GM23338 (cell line): ENCODE measurements around the gene ABCF2. TPM values are rescaled to one million over a fixed set of nuclear protein-coding genes. Genes with fewer than 3 reads are reported as not detected.

Experiments
- ATAC-seq: fragments of 200-7000 bp; cut with Tn5 transposase; 3 replicates; pipeline ENCODE4 v1.9.1; 2020
- DNase-seq: peaks from one replicate; pipeline ENCODE4 v3.0.0-alpha.2; 2015; ENCODE audit warnings: low spot score
- H2AFZ ChIP-seq: fragments of 200-600 bp; sonication (generic); 2 replicates; pipeline ENCODE4 v1.8.0; 2016; ENCODE audit warnings: antibody characterized with exemption, mild to moderate bottlenecking, moderate library complexity
- H3F3A ChIP-seq: fragments of 200-600 bp; sonication (generic); replicated peaks from 2 replicates; pipeline ENCODE4 v1.8.0; 2017; ENCODE audit warnings: antibody characterized with exemption, mixed run types, low read depth
- H3K27ac ChIP-seq: fragments of 200-600 bp; sonication (generic); 2 replicates; pipeline ENCODE4 v1.6.1; 2016; ENCODE audit warnings: low read depth
- H3K27me3 ChIP-seq: fragments of 200-600 bp; sonication (generic); 2 replicates; pipeline ENCODE4 v1.8.0; 2016; ENCODE audit warnings: mild to moderate bottlenecking, mixed run types, moderate library complexity; ENCODE audit not compliant: insufficient read depth
- H3K36me3 ChIP-seq: fragments of 200-600 bp; sonication (generic); 2 replicates; pipeline ENCODE4 v1.8.0; 2016; ENCODE audit warnings: mild to moderate bottlenecking; ENCODE audit not compliant: insufficient read depth
- H3K4me1 ChIP-seq: fragments of 200-600 bp; sonication (generic); 2 replicates; pipeline ENCODE4 v1.8.0; 2016; ENCODE audit warnings: mild to moderate bottlenecking, moderate library complexity; ENCODE audit not compliant: insufficient read depth
- H3K4me2 ChIP-seq: fragments of 200-600 bp; sonication (generic); 2 replicates; pipeline ENCODE4 v1.7.1; 2017; ENCODE audit warnings: mixed run types
- H3K4me3 ChIP-seq: fragments of 200-600 bp; sonication (generic); 2 replicates; pipeline ENCODE4 v1.6.1; 2016; ENCODE audit warnings: mixed run types
- H3K79me2 ChIP-seq: fragments of 200-600 bp; sonication (generic); replicated peaks from 2 replicates; pipeline ENCODE4 v1.8.0; 2017; ENCODE audit warnings: mild to moderate bottlenecking; ENCODE audit not compliant: insufficient read depth
- H3K9me2 ChIP-seq: fragments of 200-600 bp; sonication (generic); 2 replicates; pipeline ENCODE4 v1.8.0; 2017; ENCODE audit not compliant: insufficient read depth
- H4K20me1 ChIP-seq: fragments of 200-600 bp; sonication (generic); replicated peaks from 2 replicates; pipeline ENCODE4 v1.8.0; 2017; ENCODE audit warnings: mild to moderate bottlenecking; ENCODE audit not compliant: insufficient read depth
- H3K27ac Mint-ChIP-seq: 2 replicates; pipeline ENCODE4 v1.8.0; 2020; ENCODE audit warnings: inconsistent platforms, mild to moderate bottlenecking, moderate library complexity, mixed read lengths
- H3K27me3 Mint-ChIP-seq: 3 replicates; pipeline ENCODE4 v1.8.0; 2022; ENCODE audit warnings: low read depth, mild to moderate bottlenecking, moderate library complexity, mixed read lengths, inconsistent platforms; ENCODE audit not compliant: insufficient read depth, poor library complexity
- H3K36me3 Mint-ChIP-seq: 3 replicates; pipeline ENCODE4 v1.8.0; 2021; ENCODE audit warnings: low read depth, mild to moderate bottlenecking, inconsistent platforms, moderate library complexity, mixed read lengths
- H3K4me1 Mint-ChIP-seq: 3 replicates; pipeline ENCODE4 v1.8.0; 2020; ENCODE audit warnings: mild to moderate bottlenecking, inconsistent platforms, mixed read lengths
- H3K4me3 Mint-ChIP-seq: 3 replicates; pipeline ENCODE4 v1.8.0; 2021; ENCODE audit warnings: moderate library complexity, mild to moderate bottlenecking, inconsistent platforms, mixed read lengths
- H3K9me3 Mint-ChIP-seq: 3 replicates; pipeline ENCODE4 v1.8.0; 2020; ENCODE audit warnings: moderate library complexity, mild to moderate bottlenecking, inconsistent platforms, mixed read lengths
- ETS1 ChIP-seq: IDR thresholded peaks from 2 replicates; pipeline ENCODE4 v1.6.1; 2016; ENCODE audit warnings: antibody characterized with exemption
- EZH2 ChIP-seq: fragments of 200-600 bp; sonication (generic); IDR thresholded peaks from one replicate; pipeline ENCODE4 v1.8.0; 2017; ENCODE audit warnings: antibody characterized with exemption, mild to moderate bottlenecking, low read depth; ENCODE audit not compliant: unreplicated experiment
- EZH2phosphoT487 ChIP-seq: fragments of 200-600 bp; sonication (generic); IDR thresholded peaks from one replicate; pipeline ENCODE4 v1.8.1; 2018; ENCODE audit warnings: antibody characterized with exemption; ENCODE audit not compliant: unreplicated experiment
- NANOG ChIP-seq: IDR thresholded peaks from 2 replicates; pipeline ENCODE4 v1.6.1; 2016; ENCODE audit warnings: antibody characterized with exemption, borderline replicate concordance
- POLR2AphosphoS5 ChIP-seq: IDR thresholded peaks from 2 replicates; pipeline ENCODE4 v1.6.1; 2016; ENCODE audit warnings: antibody characterized with exemption, low read depth
- ZNF331 ChIP-seq: fragments of 250-450 bp; sonication (Bioruptor Pico); IDR thresholded peaks from 2 replicates; pipeline ENCODE4 v1.5.0; 2020; ENCODE audit warnings: low read depth, mild to moderate bottlenecking, moderate library complexity
- polyA plus RNA-seq: library from polyadenylated mRNA; unstranded; fragments of >200 nt; fragmentation: Nextera tagmentation; extraction: Ambion mirVana; gene quantifications from 2 replicates; pipeline ENCODE4 v1.2.1, GENCODE V29; 2016
- total RNA-seq: library from RNA; depleted of rRNA; stranded (reverse); fragments of >200 nt; shearing (Covaris generic); gene quantifications from 2 replicates; pipeline ENCODE4 v1.2.3, GENCODE V29; 2014
- TF ChIP-seq, protein P1 (sequence below), 2 experiments: fragments of 200-600 bp in 1 of 2; sonication (generic) in 1 of 2; conservative IDR thresholded peaks; 2 replicates each; pipeline versions ENCODE4 v1.5.1 to v1.6.1; 2016 to 2017; ENCODE audit warnings: antibody characterized with exemption in 2 of 2, low read depth in 2 of 2, mild to moderate bottlenecking in 2 of 2, moderate library complexity in 1 of 2

Gene ABCF2
- total and polyA plus RNA-seq, 2 experiments from 2014 or later: 18.7 to 58.7 TPM

DNA sequence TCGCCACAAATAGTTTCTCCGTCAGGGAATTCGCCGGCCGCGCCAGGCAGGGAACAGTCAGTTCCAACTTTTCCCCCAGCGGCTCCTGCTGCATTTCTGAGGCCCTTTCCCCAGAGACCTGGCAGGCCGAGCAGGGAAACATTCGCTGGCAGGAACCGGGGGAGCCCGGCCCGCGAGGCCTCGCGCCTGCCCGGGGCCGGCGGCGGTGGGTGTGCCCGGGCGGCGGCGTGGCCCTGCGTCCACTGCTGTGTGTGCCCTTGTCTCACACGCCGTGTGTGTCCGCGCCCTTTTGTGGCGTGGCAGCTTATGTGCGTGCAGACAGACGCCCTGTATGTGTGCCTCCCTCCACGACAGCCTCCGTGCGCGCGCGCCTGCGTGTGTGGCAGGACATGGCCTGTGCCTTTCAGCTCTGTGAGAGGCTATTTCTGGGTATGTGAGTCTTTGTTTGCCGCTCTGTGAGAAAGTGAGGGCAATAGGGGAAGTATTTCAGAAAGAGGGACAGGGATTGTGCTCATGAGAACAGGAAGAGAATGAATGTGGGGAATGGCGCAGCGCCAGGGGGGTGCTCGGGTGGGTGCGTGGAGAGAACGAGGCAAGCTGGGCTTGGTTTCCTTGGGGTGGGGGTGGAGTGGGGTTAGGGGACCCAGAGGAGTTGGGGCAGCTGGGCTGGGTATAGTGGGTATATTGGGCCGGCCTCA, 22.2 kb upstream of the ABCF2 start:
- peak overlapping the region; percentile 81 for H3K4me3 Mint-ChIP-seq
- no peak for ATAC-seq
- peaks cover 61% of the 10 kb centered on the region for H3K4me1 Mint-ChIP-seq

GRCh38 chr7:151248346-151249033, 21.5 kb upstream of the ABCF2 start, which contains the start of gene SMARCD3:
SMARCD3 (minus strand) TSS chr7:151248694; CDS start chr7:151248562, 132 bp downstream.
- peak; percentile 1; the same call in 2 of the 3 replicates for ATAC-seq
- H3K9me3 Mint-ChIP-seq: no peaks in the 10 kb centered on the region; the same call in 2 of the 3 replicates
- peaks cover 88% of the 10 kb centered on the region for H3K27me3 ChIP-seq
- peak within 1 kb of the TSS; percentile 59 for H3K4me3 ChIP-seq
- H3K4me3 Mint-ChIP-seq: peak within 1 kb of the TSS; percentile 81
- H3K36me3 ChIP-seq: no peaks in the 10 kb centered on the region
- H3F3A ChIP-seq: peaks cover 10% of the 10 kb centered on the region
- no peak for TF ChIP-seq POLR2AphosphoS5
- peak; percentile 66 for TF ChIP-seq EZH2
- TF ChIP-seq, protein P1, sequence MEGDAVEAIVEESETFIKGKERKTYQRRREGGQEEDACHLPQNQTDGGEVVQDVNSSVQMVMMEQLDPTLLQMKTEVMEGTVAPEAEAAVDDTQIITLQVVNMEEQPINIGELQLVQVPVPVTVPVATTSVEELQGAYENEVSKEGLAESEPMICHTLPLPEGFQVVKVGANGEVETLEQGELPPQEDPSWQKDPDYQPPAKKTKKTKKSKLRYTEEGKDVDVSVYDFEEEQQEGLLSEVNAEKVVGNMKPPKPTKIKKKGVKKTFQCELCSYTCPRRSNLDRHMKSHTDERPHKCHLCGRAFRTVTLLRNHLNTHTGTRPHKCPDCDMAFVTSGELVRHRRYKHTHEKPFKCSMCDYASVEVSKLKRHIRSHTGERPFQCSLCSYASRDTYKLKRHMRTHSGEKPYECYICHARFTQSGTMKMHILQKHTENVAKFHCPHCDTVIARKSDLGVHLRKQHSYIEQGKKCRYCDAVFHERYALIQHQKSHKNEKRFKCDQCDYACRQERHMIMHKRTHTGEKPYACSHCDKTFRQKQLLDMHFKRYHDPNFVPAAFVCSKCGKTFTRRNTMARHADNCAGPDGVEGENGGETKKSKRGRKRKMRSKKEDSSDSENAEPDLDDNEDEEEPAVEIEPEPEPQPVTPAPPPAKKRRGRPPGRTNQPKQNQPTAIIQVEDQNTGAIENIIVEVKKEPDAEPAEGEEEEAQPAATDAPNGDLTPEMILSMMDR (conservative IDR thresholded peaks at IDR 0.05; ENCODE audit: low read depth in 2 of 2): no peak
- H3K4me2 ChIP-seq: peak within 1 kb of the TSS; percentile 86
- peaks cover 64% of the 10 kb centered on the region for H3K4me1 Mint-ChIP-seq
- H3K9me2 ChIP-seq: no peaks in the 10 kb centered on the region
- peak within 1 kb of the TSS; percentile 83; the same call in 1 of the 2 replicates for H2AFZ ChIP-seq
- peaks cover 50% of the 10 kb centered on the region for H3K4me1 ChIP-seq
- H3K27ac ChIP-seq: no peak within 1 kb of the TSS
- no peaks in the 10 kb centered on the region; the same call in 2 of the 3 replicates for H3K36me3 Mint-ChIP-seq
- no peak within 1 kb of the TSS for H3K27ac Mint-ChIP-seq
- no peaks in the 10 kb centered on the region for H4K20me1 ChIP-seq
- DNase-seq: peak; percentile 73
- H3K27me3 Mint-ChIP-seq: peaks cover 74% of the 10 kb centered on the region
- no peaks in the 10 kb centered on the region for H3K79me2 ChIP-seq

More for the DNA sequence above, 22.2 kb upstream of the ABCF2 start:
- Histone ChIP-seq H3K27me3 (peaks cover 88% of the 10 kb centered on the region), H3F3A (peaks cover 10% of the 10 kb centered on the region), H3K79me2 (no peaks in the 10 kb centered on the region), H2AFZ (peak overlapping the region; percentile 52; the same call in 1 of the 2 replicates), H3K4me2 (peak overlapping the region; percentile 86), H4K20me1 (no peaks in the 10 kb centered on the region), H3K4me3 (peak overlapping the region; percentile 59), H3K4me1 (peaks cover 44% of the 10 kb centered on the region), H3K27ac (no peak overlapping the region), H3K9me2 (no peaks in the 10 kb centered on the region), H3K36me3 (no peaks in the 10 kb centered on the region)
- H3K27ac Mint-ChIP-seq: no peak overlapping the region
- TF ChIP-seq ZNF331 (no peak), NANOG (no peak), EZH2 (peak; percentile 68), ETS1 (no peak), EZH2phosphoT487 (no peak)
- H3K36me3 Mint-ChIP-seq: no peaks in the 10 kb centered on the region; the same call in 2 of the 3 replicates
- H3K27me3 Mint-ChIP-seq: peaks cover 77% of the 10 kb centered on the region
- H3K9me3 Mint-ChIP-seq: no peaks in the 10 kb centered on the region; the same call in 2 of the 3 replicates
- peak; percentile 38 for DNase-seq
